OCI-LY1 (cell line): ENCODE data around the gene MYO16.

Experiments
- EZH2 ChIP-seq: fragments of 200-600 bp; sonication (generic), shearing (Covaris generic); IDR thresholded peaks from 2 replicates; pipeline ENCODE4 v1.8.0; 2017; ENCODE audit warnings: borderline replicate concordance, mixed run types, mild to moderate bottlenecking, antibody characterized with exemption, low read length, moderate library complexity, mixed read lengths
- TF ChIP-seq, protein P1 (sequence below): fragments of 200-600 bp; sonication (generic), shearing (Covaris generic); IDR thresholded peaks from 2 replicates; pipeline ENCODE4 v1.5.1; 2017; ENCODE audit warnings: mild to moderate bottlenecking, antibody characterized with exemption, low read length, moderate library complexity, mixed read lengths

DNA sequence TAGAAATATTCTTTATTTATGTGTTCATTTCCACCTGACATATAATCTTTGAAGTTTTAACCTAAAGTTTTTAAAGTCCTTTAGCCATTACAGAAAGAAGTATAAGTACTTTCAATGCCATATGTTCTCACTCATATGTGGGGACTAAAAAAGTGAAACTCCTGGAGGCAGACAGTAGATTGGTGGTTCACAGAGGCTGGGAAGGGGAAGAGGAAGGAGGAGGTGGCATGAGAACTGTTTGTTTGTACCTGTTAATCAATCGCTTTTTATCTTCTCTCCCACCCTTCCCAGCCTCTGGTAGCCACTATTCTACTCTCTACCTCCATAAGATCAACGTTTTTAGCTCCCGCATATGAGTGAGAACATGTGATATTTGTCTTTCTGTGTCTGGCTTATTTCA lies 131.1 kb downstream of the MYO16 start:
- TF ChIP-seq, protein P1, sequence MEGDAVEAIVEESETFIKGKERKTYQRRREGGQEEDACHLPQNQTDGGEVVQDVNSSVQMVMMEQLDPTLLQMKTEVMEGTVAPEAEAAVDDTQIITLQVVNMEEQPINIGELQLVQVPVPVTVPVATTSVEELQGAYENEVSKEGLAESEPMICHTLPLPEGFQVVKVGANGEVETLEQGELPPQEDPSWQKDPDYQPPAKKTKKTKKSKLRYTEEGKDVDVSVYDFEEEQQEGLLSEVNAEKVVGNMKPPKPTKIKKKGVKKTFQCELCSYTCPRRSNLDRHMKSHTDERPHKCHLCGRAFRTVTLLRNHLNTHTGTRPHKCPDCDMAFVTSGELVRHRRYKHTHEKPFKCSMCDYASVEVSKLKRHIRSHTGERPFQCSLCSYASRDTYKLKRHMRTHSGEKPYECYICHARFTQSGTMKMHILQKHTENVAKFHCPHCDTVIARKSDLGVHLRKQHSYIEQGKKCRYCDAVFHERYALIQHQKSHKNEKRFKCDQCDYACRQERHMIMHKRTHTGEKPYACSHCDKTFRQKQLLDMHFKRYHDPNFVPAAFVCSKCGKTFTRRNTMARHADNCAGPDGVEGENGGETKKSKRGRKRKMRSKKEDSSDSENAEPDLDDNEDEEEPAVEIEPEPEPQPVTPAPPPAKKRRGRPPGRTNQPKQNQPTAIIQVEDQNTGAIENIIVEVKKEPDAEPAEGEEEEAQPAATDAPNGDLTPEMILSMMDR, result no peak
- no peak for TF ChIP-seq EZH2
